ENCODE measurements around the gene DPF1.

DPF1 gene

DNA sequence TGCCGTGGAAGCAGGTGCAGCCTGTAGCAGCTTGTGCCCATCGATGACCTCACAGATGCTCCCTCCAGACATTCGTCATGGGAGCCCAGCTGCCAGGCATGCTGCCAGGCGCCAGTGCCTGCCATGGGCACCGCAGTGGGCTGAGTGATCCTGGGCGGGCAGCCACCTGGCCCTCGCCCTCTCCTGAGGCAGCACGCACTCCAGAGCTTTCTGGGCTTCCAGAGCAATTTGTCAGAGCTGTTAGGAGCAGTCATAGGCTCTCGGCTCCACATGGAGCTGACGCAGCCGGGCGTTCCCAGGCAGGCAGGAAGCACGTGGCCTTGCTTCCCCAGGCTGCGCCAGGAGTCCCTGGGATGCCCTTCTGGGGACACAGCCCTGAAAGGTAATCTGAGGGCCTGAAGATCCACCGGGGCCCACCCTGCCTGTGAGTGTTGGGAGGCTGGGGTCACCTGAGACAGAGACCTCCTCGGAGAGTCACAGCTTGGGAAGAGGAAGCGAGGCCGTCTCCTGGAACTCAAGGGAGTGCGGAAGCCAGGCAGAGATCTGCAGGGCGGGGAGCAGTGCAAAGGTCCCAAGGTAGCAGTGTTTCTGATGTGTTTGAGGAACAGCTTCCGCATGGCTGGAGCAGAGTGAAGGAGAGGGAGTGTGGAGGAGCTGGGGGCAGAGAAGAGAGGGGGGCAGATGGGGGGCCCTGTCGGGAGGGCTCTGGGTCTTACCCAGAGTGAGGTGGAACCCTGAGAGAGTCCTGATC lies 50.6 kb downstream of the DPF1 start:
- Histone ChIP-seq H4K5ac (ENCODE audit: low read length) (no peak overlapping the region), H3K4me1 (ENCODE audit: control insufficient read depth, low read depth, low read length) (no peaks in the 10 kb centered on the region), H3K23ac (ENCODE audit: low read length) (no peak overlapping the region), H3K27me3 (ENCODE audit: insufficient read depth, low read length, poor library complexity) (no peaks in the 10 kb centered on the region), H3K36me3 (ENCODE audit: control insufficient read depth, insufficient read depth, low read length) (no peaks in the 10 kb centered on the region), H2BK15ac (replicated peaks; ENCODE audit: low read depth) (no peak overlapping the region), H3K4me3 (ENCODE audit: low read length) (no peak overlapping the region), H3K4ac (ENCODE audit: low read depth, low read length) (no peak overlapping the region), H3K79me1 (ENCODE audit: low read length) (no peaks in the 10 kb centered on the region), H3K9ac (ENCODE audit: low read length) (no peak overlapping the region), H2BK120ac (ENCODE audit: low read depth, low read length) (no peak overlapping the region), H4K8ac (ENCODE audit: low read depth, low read length) (no peak overlapping the region), H3K18ac (ENCODE audit: low read length) (no peak overlapping the region), H3K27ac (ENCODE audit: low read depth, low read length) (no peak overlapping the region), H2BK5ac (ENCODE audit: low read length) (no peak overlapping the region), H3K4me2 (ENCODE audit: low read length) (no peak overlapping the region), H3K79me2 (ENCODE audit: control insufficient read depth, insufficient read depth, low read length) (no peaks in the 10 kb centered on the region), H2AK5ac (ENCODE audit: low read length) (no peak overlapping the region), H3K56ac (ENCODE audit: low read length) (no peak overlapping the region)
- WGBS (ENCODE audit: extremely low coverage, insufficient coverage, low lambda C conversion rate): no CpG with 5 or more reads among the region's 22 CpGs
- DNase-seq: no peak

GRCh38 chr19:38172001-38172400 lies 52.0 kb downstream of the DPF1 start:
- Histone ChIP-seq H3K23ac (ENCODE audit: low read length) (no peak overlapping the region), H3K4me3 (ENCODE audit: low read length) (no peak overlapping the region), H3K27me3 (ENCODE audit: insufficient read depth, low read length, poor library complexity) (no peaks in the 10 kb centered on the region), H3K18ac (ENCODE audit: low read length) (no peak overlapping the region), H3K36me3 (ENCODE audit: control insufficient read depth, insufficient read depth, low read length) (no peaks in the 10 kb centered on the region), H2AK5ac (ENCODE audit: low read length) (no peak overlapping the region), H3K79me1 (ENCODE audit: low read length) (no peaks in the 10 kb centered on the region), H4K5ac (ENCODE audit: low read length) (no peak overlapping the region), H3K56ac (ENCODE audit: low read length) (no peak overlapping the region), H2BK120ac (ENCODE audit: low read depth, low read length) (no peak overlapping the region), H3K4me2 (ENCODE audit: low read length) (no peak overlapping the region), H4K8ac (ENCODE audit: low read depth, low read length) (no peak overlapping the region), H3K4me1 (ENCODE audit: control insufficient read depth, low read depth, low read length) (no peaks in the 10 kb centered on the region), H3K27ac (ENCODE audit: low read depth, low read length) (no peak overlapping the region), H3K79me2 (ENCODE audit: control insufficient read depth, insufficient read depth, low read length) (no peaks in the 10 kb centered on the region), H2BK5ac (ENCODE audit: low read length) (no peak overlapping the region), H3K9ac (ENCODE audit: low read length) (no peak overlapping the region), H3K4ac (ENCODE audit: low read depth, low read length) (no peak overlapping the region), H2BK15ac (replicated peaks; ENCODE audit: low read depth) (no peak overlapping the region)
- no CpG with 5 or more reads among the region's 8 CpGs for WGBS (ENCODE audit: extremely low coverage, insufficient coverage, low lambda C conversion rate)
- DNase-seq: no peak

- H2BK5ac ChIP-seq (ENCODE audit: low read length): no peak overlapping the region
- no peaks in the 10 kb centered on the region for H3K27me3 ChIP-seq (ENCODE audit: insufficient read depth, low read length, poor library complexity)
- peak overlapping the region; percentile 3 for H3K56ac ChIP-seq (ENCODE audit: low read length)
- H3K79me1 ChIP-seq (ENCODE audit: low read length): no peaks in the 10 kb centered on the region
- no peak overlapping the region for H3K9ac ChIP-seq (ENCODE audit: low read length)
- no peak overlapping the region for H4K5ac ChIP-seq (ENCODE audit: low read length)
- no peaks in the 10 kb centered on the region for H3K4me1 ChIP-seq (ENCODE audit: control insufficient read depth, low read depth, low read length)
- H3K18ac ChIP-seq (ENCODE audit: low read length): no peak overlapping the region
- H3K27ac ChIP-seq (ENCODE audit: low read depth, low read length): no peak overlapping the region
- no peak overlapping the region for H3K4me2 ChIP-seq (ENCODE audit: low read length)
- H3K4ac ChIP-seq (ENCODE audit: low read depth, low read length): no peak overlapping the region
- peak overlapping the region; percentile 66 for H3K23ac ChIP-seq (ENCODE audit: low read length)
- DNase-seq: no peak
- no peak overlapping the region for H3K4me3 ChIP-seq (ENCODE audit: low read length)
- no peak overlapping the region for H2BK120ac ChIP-seq (ENCODE audit: low read depth, low read length)
- no peak overlapping the region for H4K8ac ChIP-seq (ENCODE audit: low read depth, low read length)
- H2AK5ac ChIP-seq (ENCODE audit: low read length): no peak overlapping the region
- no peaks in the 10 kb centered on the region for H3K36me3 ChIP-seq (ENCODE audit: control insufficient read depth, insufficient read depth, low read length)
- no peak overlapping the region for H2BK15ac ChIP-seq (replicated peaks; ENCODE audit: low read depth)
- no peaks in the 10 kb centered on the region for H3K79me2 ChIP-seq (ENCODE audit: control insufficient read depth, insufficient read depth, low read length)
- WGBS (ENCODE audit: extremely low coverage, insufficient coverage, low lambda C conversion rate): no CpG with 5 or more reads among the region's 12 CpGs
Measured at GRCh38 chr19:38170334-38170733, 53.7 kb downstream of the DPF1 start.

GRCh38 chr19:38168637-38169036 lies 55.4 kb downstream of the DPF1 start:
- H3K4ac ChIP-seq (ENCODE audit: low read depth, low read length): no peak overlapping the region
- H3K27ac ChIP-seq (ENCODE audit: low read depth, low read length): no peak overlapping the region
- no CpG with 5 or more reads among the region's 4 CpGs for WGBS (ENCODE audit: extremely low coverage, insufficient coverage, low lambda C conversion rate)
- H3K56ac ChIP-seq (ENCODE audit: low read length): no peak overlapping the region
- H2BK5ac ChIP-seq (ENCODE audit: low read length): no peak overlapping the region
- no peak overlapping the region for H3K4me3 ChIP-seq (ENCODE audit: low read length)
- no peak overlapping the region for H2AK5ac ChIP-seq (ENCODE audit: low read length)
- H3K4me2 ChIP-seq (ENCODE audit: low read length): no peak overlapping the region
- no peak overlapping the region for H3K23ac ChIP-seq (ENCODE audit: low read length)
- no peak overlapping the region for H4K5ac ChIP-seq (ENCODE audit: low read length)
- no peaks in the 10 kb centered on the region for H3K79me1 ChIP-seq (ENCODE audit: low read length)
- H3K18ac ChIP-seq (ENCODE audit: low read length): no peak overlapping the region
- H4K8ac ChIP-seq (ENCODE audit: low read depth, low read length): no peak overlapping the region
- peak; percentile 84 for DNase-seq
- no peak overlapping the region for H2BK15ac ChIP-seq (replicated peaks; ENCODE audit: low read depth)
- no peaks in the 10 kb centered on the region for H3K27me3 ChIP-seq (ENCODE audit: insufficient read depth, low read length, poor library complexity)
- H3K36me3 ChIP-seq (ENCODE audit: control insufficient read depth, insufficient read depth, low read length): peaks cover 2% of the 10 kb centered on the region
- no peak overlapping the region for H2BK120ac ChIP-seq (ENCODE audit: low read depth, low read length)
- no peak overlapping the region for H3K9ac ChIP-seq (ENCODE audit: low read length)
- no peaks in the 10 kb centered on the region for H3K4me1 ChIP-seq (ENCODE audit: control insufficient read depth, low read depth, low read length)
- no peaks in the 10 kb centered on the region for H3K79me2 ChIP-seq (ENCODE audit: control insufficient read depth, insufficient read depth, low read length)

- no peaks in the 10 kb centered on the region for H3K79me2 ChIP-seq (ENCODE audit: control insufficient read depth, insufficient read depth, low read length)
- no peak overlapping the region for H3K4me2 ChIP-seq (ENCODE audit: low read length)
- H2BK15ac ChIP-seq (replicated peaks; ENCODE audit: low read depth): no peak overlapping the region
- H3K4me1 ChIP-seq (ENCODE audit: control insufficient read depth, low read depth, low read length): no peaks in the 10 kb centered on the region
- no peaks in the 10 kb centered on the region for H3K79me1 ChIP-seq (ENCODE audit: low read length)
- H3K36me3 ChIP-seq (ENCODE audit: control insufficient read depth, insufficient read depth, low read length): peaks cover 6% of the 10 kb centered on the region
- no peak overlapping the region for H3K56ac ChIP-seq (ENCODE audit: low read length)
- no CpG with 5 or more reads among the region's 6 CpGs for WGBS (ENCODE audit: extremely low coverage, insufficient coverage, low lambda C conversion rate)
- H3K23ac ChIP-seq (ENCODE audit: low read length): no peak overlapping the region
- H3K27me3 ChIP-seq (ENCODE audit: insufficient read depth, low read length, poor library complexity): no peaks in the 10 kb centered on the region
- H2BK5ac ChIP-seq (ENCODE audit: low read length): no peak overlapping the region
- H4K8ac ChIP-seq (ENCODE audit: low read depth, low read length): no peak overlapping the region
- H3K27ac ChIP-seq (ENCODE audit: low read depth, low read length): no peak overlapping the region
- H2AK5ac ChIP-seq (ENCODE audit: low read length): no peak overlapping the region
- H3K4me3 ChIP-seq (ENCODE audit: low read length): no peak overlapping the region
- no peak for DNase-seq
- no peak overlapping the region for H3K9ac ChIP-seq (ENCODE audit: low read length)
- no peak overlapping the region for H3K4ac ChIP-seq (ENCODE audit: low read depth, low read length)
- no peak overlapping the region for H4K5ac ChIP-seq (ENCODE audit: low read length)
- H3K18ac ChIP-seq (ENCODE audit: low read length): no peak overlapping the region
- no peak overlapping the region for H2BK120ac ChIP-seq (ENCODE audit: low read depth, low read length)
Measured at GRCh38 chr19:38165335-38165734, 58.7 kb downstream of the DPF1 start.

GRCh38 chr19:38164526-38164925 lies 59.5 kb downstream of the DPF1 start:
- no peak overlapping the region for H3K27ac ChIP-seq (ENCODE audit: low read depth, low read length)
- H3K27me3 ChIP-seq (ENCODE audit: insufficient read depth, low read length, poor library complexity): no peaks in the 10 kb centered on the region
- no peak for DNase-seq
- H3K4me3 ChIP-seq (ENCODE audit: low read length): no peak overlapping the region
- H4K8ac ChIP-seq (ENCODE audit: low read depth, low read length): no peak overlapping the region
- H4K5ac ChIP-seq (ENCODE audit: low read length): no peak overlapping the region
- H3K79me1 ChIP-seq (ENCODE audit: low read length): no peaks in the 10 kb centered on the region
- H3K79me2 ChIP-seq (ENCODE audit: control insufficient read depth, insufficient read depth, low read length): no peaks in the 10 kb centered on the region
- H3K9ac ChIP-seq (ENCODE audit: low read length): no peak overlapping the region
- no peak overlapping the region for H3K4ac ChIP-seq (ENCODE audit: low read depth, low read length)
- WGBS (ENCODE audit: extremely low coverage, insufficient coverage, low lambda C conversion rate): no CpG with 5 or more reads among the region's 25 CpGs
- H3K36me3 ChIP-seq (ENCODE audit: control insufficient read depth, insufficient read depth, low read length): peaks cover 6% of the 10 kb centered on the region
- no peak overlapping the region for H3K56ac ChIP-seq (ENCODE audit: low read length)
- H2BK120ac ChIP-seq (ENCODE audit: low read depth, low read length): no peak overlapping the region
- no peak overlapping the region for H2AK5ac ChIP-seq (ENCODE audit: low read length)
- H3K18ac ChIP-seq (ENCODE audit: low read length): no peak overlapping the region
- H3K23ac ChIP-seq (ENCODE audit: low read length): no peak overlapping the region
- no peak overlapping the region for H2BK5ac ChIP-seq (ENCODE audit: low read length)
- no peak overlapping the region for H3K4me2 ChIP-seq (ENCODE audit: low read length)
- H2BK15ac ChIP-seq (replicated peaks; ENCODE audit: low read depth): no peak overlapping the region
- H3K4me1 ChIP-seq (ENCODE audit: control insufficient read depth, low read depth, low read length): no peaks in the 10 kb centered on the region

All from mesendoderm (in vitro differentiated cells).